Heart left ventricle (tissue), 16 donors: ENCODE measurements around the gene PPP1R14D. TPM values are rescaled to one million over a fixed set of nuclear protein-coding genes. Genes with fewer than 3 reads are reported as not detected.
A peak's percentile ranks its signal among the peaks of the same experiment; 100 is the strongest.

Experiments
- ATAC-seq, 4 donors: fragments of 200-7000 bp; cut with Tn5 transposase; one replicate each; pipeline ENCODE4 v1.9.1; 2020 to 2022; ENCODE audit warnings: moderate library complexity in 4 of 4, mild to moderate bottlenecking in 3 of 4, moderate number of reproducible peaks in 1 of 4
- DNase-seq, 5 donors: peaks; one replicate each; pipeline ENCODE4 v3.0.0-alpha.2; 2020
- H3K27ac ChIP-seq, 12 donors: fragments of 200-600 bp; sonication (generic) in 4 of 12; one replicate each; pipeline versions ENCODE4 v1.5.0 to v1.8.0; 2016 to 2022; ENCODE audit warnings: mild to moderate bottlenecking in 2 of 12
- H3K27me3 ChIP-seq, 9 donors: fragments of 200-600 bp; sonication (generic) in 2 of 9; one replicate each; pipeline versions ENCODE4 v1.5.1 to v1.8.0; 2016 to 2022; ENCODE audit warnings: mild to moderate bottlenecking in 3 of 9
- H3K36me3 ChIP-seq, 9 donors: fragments of 200-600 bp; sonication (generic) in 2 of 9; one replicate each; pipeline versions ENCODE4 v1.5.0 to v1.8.0; 2018 to 2022; ENCODE audit warnings: mild to moderate bottlenecking in 2 of 9
- H3K4me1 ChIP-seq, 12 donors: fragments of 200-600 bp; sonication (generic) in 4 of 12; one replicate each; pipeline versions ENCODE4 v1.5.0 to v1.8.0; 2016 to 2022; ENCODE audit warnings: mild to moderate bottlenecking in 3 of 12
- H3K4me3 ChIP-seq, 12 donors: fragments of 200-600 bp; sonication (generic) in 4 of 12; one replicate each; pipeline versions ENCODE4 v1.5.0 to v1.8.0; 2017 to 2022; ENCODE audit warnings: mild to moderate bottlenecking in 9 of 12, moderate library complexity in 4 of 12
- H3K9me3 ChIP-seq, 12 donors: fragments of 200-600 bp; sonication (generic) in 4 of 12; one replicate each; pipeline versions ENCODE4 v1.5.0 to v1.8.0; 2016 to 2022; ENCODE audit warnings: mild to moderate bottlenecking in 1 of 12
- CTCF ChIP-seq, 12 donors: fragments of 200-600 bp; sonication (generic) in 4 of 12; IDR thresholded peaks; one replicate each; pipeline versions ENCODE4 v1.5.0 to v1.8.0; 2018 to 2022; ENCODE audit warnings: antibody characterized with exemption in 12 of 12, mild to moderate bottlenecking in 5 of 12
- POLR2A ChIP-seq, 2 donors: fragments of 450-650 bp; IDR thresholded peaks; one replicate each; pipeline ENCODE4 v1.6.1; 2017; ENCODE audit warnings: antibody characterized with exemption in 2 of 2, mild to moderate bottlenecking in 2 of 2, moderate library complexity in 2 of 2
- WGBS, 4 donors: extraction: QIAGEN DNeasy Blood & Tissue Kit in 2 of 4; methylation state at CpG; one replicate each; pipeline versions ENCODE4 v1.1.5 to v1.1.7; 2013 to 2018; 5-methylcytosine and 5-hydroxymethylcytosine counted together
- intact Hi-C, 10 donors: fragments of 100-400 bp; cut with DNase I; formaldehyde crosslinking; loops; one replicate each; pipeline versions ENCODE4 v1.11.1 to v1.14.2; 2022
- polyA plus RNA-seq, 2 donors: library from polyadenylated mRNA; stranded (reverse); fragments of 200-250 nt; gene quantifications; one replicate each; pipeline ENCODE4 v1.2.3, GENCODE V29; 2013
- total RNA-seq, 9 donors: library from RNA; depleted of rRNA in 2 of 9; stranded (reverse); fragments of >200 nt in 2 of 9; fragmentation: NEBNext Ultra II Directional in 3 of 9; extraction: Animal tissue kit (Norgen Biotek cat#: 25700) in 3 of 9; gene quantifications; one replicate each; pipeline versions ENCODE4 v1.1.0 to v1.2.4, GENCODE V29; 2016 to 2023
- donor health status: ischemic (EF 13 %, LVEDD 7.1; RV severe dilation, severe dysfunction).
- donor health status: healthy with polysubstance abuse.
- donor health status: DM: no; HTN: yes; CAD: no.
- donor health status: DM: no; HTN: no; CAD: no.
- donor health status: ischemic (EF 25% LVEDD 6.9; RV normal size, moderate dysfunction).
- donor health status: ischemic (EF 25% LVEDD 5.7; RV mildly dilated, moderate dysfunction).
- donor health status: healthy.
- donor health status: DM: yes; HTN: yes; CAD: no.
- donor health status: ischemic (EF 35%, LVEDD 5.7; RV mildly dilated, moderate dysfunction).
- donor health status: nonischemic (EF 11% LVEDD 7.7; RV severe dilation, severe dysfunction).
- donor health status: DM: yes; HTN: yes; CAD: no.
- donor health status: PGD.
- donor health status: ischemic (EF 29% LVEDD 5.4; RV normal size, mild dysfunction).
- donor health status: nonischemic (EF 23%, LVEDD 6.1; RV moderate dilation, normal function).

Gene PPP1R14D
- total and polyA plus RNA-seq, 11 donors, result not detected

- peak within 1 kb of the TSS; percentile 33 to 64 (median 52) for H3K4me3 ChIP-seq
- peaks cover 0 to 16% (median 7%) of the 10 kb centered on the region in 9 donors for H3K27me3 ChIP-seq
- peak in 3 of 4 donors; percentile 58 to 89 (median 84) for ATAC-seq
- no peaks in the 10 kb centered on the region for H3K36me3 ChIP-seq
- no peaks in the 10 kb centered on the region for H3K9me3 ChIP-seq
- no peak for TF ChIP-seq POLR2A (IDR thresholded peaks at IDR 0.05)
- peak in 7 of 12 donors; percentile 6 to 41 (median 27) for TF ChIP-seq CTCF (IDR thresholded peaks at IDR 0.05)
- H3K4me1 ChIP-seq, result peaks cover 0 to 16% (median 5%) of the 10 kb centered on the region in 12 donors
- intact Hi-C loops, result no loop called here
- H3K27ac ChIP-seq, result no peak within 1 kb of the TSS
- 1% methylated on average over 27 to 74 of the region's 74 CpGs for WGBS, 4 donors
- peak; percentile 28 to 75 (median 48) for DNase-seq
Observed at GRCh38 chr15:40873694-40874561, 45.4 kb upstream of the PPP1R14D start, which contains the start of gene RHOV. Gene RHOV (minus strand): TSS chr15:40874234. CDS start chr15:40874139, 95 bp downstream.

- H3K36me3 ChIP-seq, result no peaks in the 10 kb centered on the region
- H3K4me1 ChIP-seq, result peaks cover 0 to 16% (median 5%) of the 10 kb centered on the region in 12 donors
- intact Hi-C loops, result no loop called here
- ATAC-seq, result no peak
- H3K4me3 ChIP-seq, result peak overlapping the region in 10 of 12 donors; percentile 33 to 64 (median 58)
- WGBS, 4 donors, result 61 to 67% (median 63%) methylated on average over 30 to 33 of the region's 33 CpGs
- peaks cover 0 to 16% (median 7%) of the 10 kb centered on the region in 9 donors for H3K27me3 ChIP-seq
- DNase-seq, result no peak
- H3K9me3 ChIP-seq, result no peaks in the 10 kb centered on the region
- no peak overlapping the region for H3K27ac ChIP-seq
- TF ChIP-seq POLR2A (IDR thresholded peaks at IDR 0.05) (no peak), CTCF (IDR thresholded peaks at IDR 0.05) (no peak)
Observed at GRCh38 chr15:40872791-40873693, 44.5 kb upstream of the PPP1R14D start.

GRCh38 chr15:40871749-40872617 lies 43.5 kb upstream of the PPP1R14D start:
- Histone ChIP-seq H3K4me3 (no peak overlapping the region), H3K4me1 (peaks cover 0 to 16% (median 5%) of the 10 kb centered on the region in 12 donors), H3K36me3 (no peaks in the 10 kb centered on the region), H3K27me3 (peaks cover 0 to 16% (median 7%) of the 10 kb centered on the region in 9 donors), H3K9me3 (no peaks in the 10 kb centered on the region), H3K27ac (no peak overlapping the region)
- ATAC-seq (no peak), DNase-seq (no peak)
- WGBS, 4 donors, result 85 to 91% (median 86%) methylated on average over 13 of the region's 13 CpGs
- intact Hi-C loops, result no loop called here
- TF ChIP-seq CTCF (IDR thresholded peaks at IDR 0.05), result no peak
- no peak for TF ChIP-seq POLR2A (IDR thresholded peaks at IDR 0.05)
